Fibroblast of pulmonary artery (primary cell): ENCODE measurements around the gene CA12.
"Not testable (repeated sequence)": the region's sequence is repeated elsewhere in the genome, so short reads cannot be mapped to it uniquely, and the experiment has no call there.

Experiments
- DNase-seq: peaks from one replicate; pipeline ENCODE4 v3.0.0-alpha.2; 2010; ENCODE audit warnings: low read depth
- H3K4me3 ChIP-seq: replicated peaks from 2 replicates; pipeline ENCODE4 v1.5.1; 2011; ENCODE audit warnings: low read depth, mild to moderate bottlenecking, control low read depth, low read length, moderate library complexity
- CTCF ChIP-seq: IDR thresholded peaks from 2 replicates; pipeline ENCODE4 v1.5.1; 2011; ENCODE audit warnings: mild to moderate bottlenecking, control low read depth, low read length, inconsistent platforms; ENCODE audit errors: missing control alignments

Gene CA12

GRCh38 chr15:63420333-63420747, 38.7 kb upstream of the CA12 start:
- DNase-seq = peak; percentile 37
- no peak overlapping the region for H3K4me3 ChIP-seq
- no peak for TF ChIP-seq CTCF

DNA sequence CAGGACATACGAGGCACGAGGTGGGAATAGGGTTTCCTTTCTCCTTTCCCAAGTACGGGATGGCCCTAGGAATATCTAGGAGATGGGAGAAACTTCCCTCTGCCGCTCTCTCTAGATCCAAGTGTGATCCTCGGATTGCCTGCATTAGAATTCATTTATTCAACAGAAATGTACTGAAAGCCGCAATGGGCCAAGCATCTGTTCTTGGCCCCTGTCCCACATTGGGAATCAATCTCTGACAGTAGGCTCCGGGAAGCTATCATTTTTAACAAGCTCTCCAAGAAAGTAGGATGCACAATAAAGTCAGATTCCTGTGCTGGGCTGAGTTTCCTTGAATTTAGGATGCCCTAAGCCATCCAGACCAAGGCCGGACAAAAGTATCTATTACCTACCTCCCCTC, 37.2 kb upstream of the CA12 start:
- H3K4me3 ChIP-seq = no peak overlapping the region
- DNase-seq = no peak
- no peak for TF ChIP-seq CTCF

DNA sequence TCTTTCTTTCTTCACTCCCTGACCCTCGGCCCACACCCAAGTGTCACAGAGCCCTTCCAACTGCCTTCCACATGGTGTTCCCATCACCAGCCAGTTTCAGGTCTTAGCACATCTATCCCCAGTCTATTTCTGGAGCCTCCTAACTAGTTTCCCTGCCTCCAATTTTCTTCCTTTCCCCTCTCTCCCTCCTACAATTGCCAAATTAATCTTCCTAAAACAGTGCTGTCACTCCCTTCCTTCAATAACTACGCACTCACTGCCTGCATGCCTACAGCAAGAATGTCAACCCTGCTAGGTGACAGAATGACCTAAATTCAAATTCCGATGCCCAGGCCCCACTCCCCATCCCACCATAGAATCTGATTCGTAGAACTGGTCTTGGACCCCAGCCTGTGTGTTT, 36.1 kb upstream of the CA12 start:
- no peak overlapping the region for H3K4me3 ChIP-seq
- no peak for TF ChIP-seq CTCF
- DNase-seq = no peak

GRCh38 chr15:63417274-63417673, 35.6 kb upstream of the CA12 start:
- not testable (repeated sequence) for H3K4me3 ChIP-seq, DNase-seq

GRCh38 chr15:63414474-63415120, 33.0 kb upstream of the CA12 start:
- no peak for DNase-seq
- H3K4me3 ChIP-seq = no peak overlapping the region
- no peak for TF ChIP-seq CTCF

- no peak overlapping the region for H3K4me3 ChIP-seq
- TF ChIP-seq CTCF = no peak
- no peak for DNase-seq
Observed at GRCh38 chr15:63412551-63412950, 30.9 kb upstream of the CA12 start.

DNA sequence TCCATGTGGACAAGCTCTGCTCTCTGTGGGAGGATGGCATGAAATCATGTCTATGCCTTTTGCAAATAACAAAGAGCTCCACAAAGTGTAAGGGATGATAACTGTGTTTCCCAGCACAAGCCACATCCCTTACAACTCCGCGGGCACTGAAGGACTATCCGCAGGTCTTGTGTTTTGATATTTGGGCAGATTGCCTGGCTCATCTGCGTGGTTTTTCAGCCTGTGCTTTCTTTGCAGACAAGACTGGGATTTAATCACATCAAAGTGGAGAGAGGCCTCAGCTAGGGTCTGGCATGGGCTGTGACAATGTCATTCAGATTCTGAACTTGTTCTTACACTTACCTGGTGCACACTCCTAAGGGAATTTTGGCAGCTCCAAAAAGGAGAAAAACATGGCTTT, 30.2 kb upstream of the CA12 start:
- no peak for TF ChIP-seq CTCF
- DNase-seq = no peak
- no peak overlapping the region for H3K4me3 ChIP-seq
